Endothelial cell of umbilical vein (primary cell): ENCODE measurements around the gene SYNPO2. TPM values are rescaled to one million over a fixed set of nuclear protein-coding genes. Genes with fewer than 3 reads are reported as not detected.

Experiments
- BruUV-seq: library from RNA; stranded (reverse); fragments of 400-500 nt; replicated peaks from 2 replicates; lab custom pipeline; 2021; lab: Mats Ljungman, UMichigan
- CTCF ChIA-PET: fragments of 300-600, 350-600 bp; sonication (Branson Sonifier 250); formaldehyde crosslinking; loops from one replicate; lab custom pipeline; 2021; ENCODE audit warnings: antibody characterized with exemption, inconsistent platforms; lab: Charles Lee
- POLR2A ChIA-PET: fragments of 300-600, 350-600 bp; sonication (Branson Sonifier 250); formaldehyde crosslinking; loops from one replicate; lab custom pipeline; 2021; ENCODE audit warnings: antibody characterized with exemption, inconsistent platforms; lab: Charles Lee
- DNase-seq: peaks from one replicate; pipeline ENCODE4 v3.0.0-alpha.2; 2011; ENCODE audit warnings: low read depth, low spot score
- FAIRE-seq: peaks from 2 replicates; lab custom pipeline; 2011; peaks lifted over from hg19 to GRCh38; lab: Jason Lieb, UNC
- H2AFZ ChIP-seq: 2 replicates; pipeline ENCODE4 v1.6.0; 2012; ENCODE audit warnings: low read depth, low read length, control low read depth, inconsistent platforms
- H3K27ac ChIP-seq: 2 replicates; pipeline ENCODE4 v1.5.1; 2011; ENCODE audit warnings: low read depth, mild to moderate bottlenecking, control low read depth, low read length, moderate library complexity; ENCODE audit not compliant: insufficient read depth
- H3K27me3 ChIP-seq, 2 experiments: 2 replicates each; pipeline versions ENCODE4 v1.6.0 to v1.6.1; 2011; ENCODE audit warnings: low read length in 2 of 2, mixed read lengths in 1 of 2; ENCODE audit not compliant: control insufficient read depth in 2 of 2, insufficient read depth in 2 of 2
- H3K36me3 ChIP-seq, 2 experiments: 2 replicates in 1 of 2; 3 replicates in 1 of 2; pipeline ENCODE4 v1.5.1; 2011; ENCODE audit warnings: low read length in 2 of 2, mild to moderate bottlenecking in 1 of 2, moderate library complexity in 1 of 2; ENCODE audit not compliant: control insufficient read depth in 2 of 2, insufficient read depth in 2 of 2; ENCODE audit errors: extremely low read depth in 1 of 2
- H3K4me1 ChIP-seq: 3 replicates; pipeline ENCODE4 v1.5.1; 2011; ENCODE audit warnings: mild to moderate bottlenecking, low read length; ENCODE audit not compliant: control insufficient read depth, insufficient read depth; ENCODE audit errors: extremely low read depth
- H3K4me2 ChIP-seq: 2 replicates; pipeline ENCODE4 v1.6.1; 2011; ENCODE audit warnings: low read length, control low read depth, mixed read lengths; ENCODE audit not compliant: insufficient read depth
- H3K4me3 ChIP-seq, 3 experiments: fragments of 200-600 bp in 1 of 3; sonication (generic), shearing (Covaris generic) in 1 of 3; replicated peaks in 1 of 3; 2 replicates each; pipeline ENCODE4 v1.5.1; 2011 to 2016; ENCODE audit warnings: control low read depth in 3 of 3, low read length in 3 of 3, mild to moderate bottlenecking in 2 of 3, inconsistent platforms in 1 of 3, low read depth in 1 of 3, moderate library complexity in 1 of 3; ENCODE audit not compliant: insufficient read depth in 1 of 3
- H3K79me2 ChIP-seq: 2 replicates; pipeline ENCODE4 v1.6.0; 2012; ENCODE audit warnings: low read length, inconsistent platforms; ENCODE audit not compliant: control insufficient read depth, insufficient read depth
- H3K9ac ChIP-seq: replicated peaks from 2 replicates; pipeline ENCODE3; 2011; ENCODE audit warnings: low read length, control low read depth; ENCODE audit not compliant: insufficient read depth; ENCODE audit errors: extremely low read depth
- H3K9me1 ChIP-seq: replicated peaks from 3 replicates; pipeline ENCODE4 v1.6.0; 2011; ENCODE audit warnings: mild to moderate bottlenecking, low read length; ENCODE audit not compliant: control insufficient read depth, insufficient read depth; ENCODE audit errors: extremely low read depth
- H3K9me3 ChIP-seq: replicated peaks from 2 replicates; pipeline ENCODE4 v1.5.1; 2012; ENCODE audit warnings: low read length, inconsistent platforms; ENCODE audit not compliant: control insufficient read depth, insufficient read depth
- H4K20me1 ChIP-seq: replicated peaks from 2 replicates; pipeline ENCODE3; 2011; ENCODE audit warnings: mild to moderate bottlenecking, low read length; ENCODE audit not compliant: control insufficient read depth, insufficient read depth; ENCODE audit errors: extremely low read depth
- FOS ChIP-seq: IDR thresholded peaks from 2 replicates; pipeline ENCODE4 v1.6.1; 2011; ENCODE audit warnings: mild to moderate bottlenecking, low read length, moderate library complexity, borderline replicate concordance; ENCODE audit not compliant: insufficient read depth
- GATA2 ChIP-seq: IDR thresholded peaks from 2 replicates; pipeline ENCODE4 v1.7.0; 2011; ENCODE audit warnings: low read depth, mild to moderate bottlenecking, moderate library complexity, mixed read lengths, low read length; ENCODE audit not compliant: insufficient read length, insufficient read depth
- MYC ChIP-seq: IDR thresholded peaks from one replicate; pipeline ENCODE4 v1.6.1; 2011; ENCODE audit warnings: mild to moderate bottlenecking, low read depth, low read length
- dilution Hi-C: fragments of 300-500 bp; cut with MboI; formaldehyde crosslinking; loops from one replicate; pipeline ENCODE4 v1.15.0; 2019; ENCODE audit warnings: low sequenced_read_pairs; ENCODE audit not compliant: extremely low pct_ligation_motif_present
- intact Hi-C: fragments of 100-400 bp; cut with micrococcal nuclease; formaldehyde crosslinking; loops from one replicate; pipeline ENCODE4 v1.10.0; 2022
- polyA plus RNA-seq, 4 experiments: library from polyadenylated mRNA; depleted of rRNA in 3 of 4; stranded (reverse) in 3 of 4; unstranded in 1 of 4; fragments of >200 nt; gene quantifications; 2 replicates each; pipeline versions ENCODE4 v1.2.1 to v1.2.3, GENCODE V29; 2011 to 2012; ENCODE audit warnings: missing spikeins in 1 of 4
- total RNA-seq: library from RNA; stranded (reverse); gene quantifications from 2 replicates; pipeline ENCODE4 v1.2.3, GENCODE V29; 2021
- TF ChIP-seq, protein P1 (sequence below), 2 donors: IDR thresholded peaks; 1 replicate in 1 of 2; 2 replicates in 1 of 2; pipeline ENCODE4 v1.5.1; 2011; ENCODE audit warnings: low read length in 2 of 2, mild to moderate bottlenecking in 2 of 2, moderate library complexity in 2 of 2, control low read depth in 1 of 2, inconsistent platforms in 1 of 2, low read depth in 1 of 2; ENCODE audit not compliant: insufficient read depth in 1 of 2; ENCODE audit errors: extremely low read depth in 1 of 2

SYNPO2 gene
- total and polyA plus RNA-seq, 2 donors (not counting 3 experiments of a cell fraction or from before 2014, with no cell fraction given), result 0.06 to 0.13 TPM

DNA sequence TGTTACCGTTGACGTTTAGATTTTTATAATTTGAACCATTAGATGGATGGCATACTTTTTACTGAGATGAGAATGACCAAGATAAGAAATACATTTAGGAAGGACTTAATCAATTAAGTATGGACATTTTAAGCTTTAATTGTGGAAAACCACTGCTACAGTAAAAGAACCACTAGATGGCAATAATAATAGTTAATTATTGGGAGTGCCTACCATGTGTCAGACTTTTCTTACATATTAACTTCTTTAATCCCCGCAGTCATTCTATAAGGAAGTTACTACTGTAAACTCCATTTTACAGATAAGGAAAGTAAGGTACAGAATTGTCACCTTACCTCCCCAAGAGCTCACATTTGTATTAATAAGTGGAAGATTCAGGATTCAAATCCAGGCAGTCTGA, 198.5 kb downstream of the SYNPO2 start:
- BruUV-seq, result no TSS peak
- no peaks in the 10 kb centered on the region for H3K9me1 ChIP-seq
- H4K20me1 ChIP-seq, result no peaks in the 10 kb centered on the region
- no peak overlapping the region for H3K4me2 ChIP-seq
- no peaks in the 10 kb centered on the region for H3K9me3 ChIP-seq
- no peak overlapping the region for H3K27ac ChIP-seq
- H2AFZ ChIP-seq, result peak overlapping the region; percentile 46
- TF ChIP-seq, protein P1, sequence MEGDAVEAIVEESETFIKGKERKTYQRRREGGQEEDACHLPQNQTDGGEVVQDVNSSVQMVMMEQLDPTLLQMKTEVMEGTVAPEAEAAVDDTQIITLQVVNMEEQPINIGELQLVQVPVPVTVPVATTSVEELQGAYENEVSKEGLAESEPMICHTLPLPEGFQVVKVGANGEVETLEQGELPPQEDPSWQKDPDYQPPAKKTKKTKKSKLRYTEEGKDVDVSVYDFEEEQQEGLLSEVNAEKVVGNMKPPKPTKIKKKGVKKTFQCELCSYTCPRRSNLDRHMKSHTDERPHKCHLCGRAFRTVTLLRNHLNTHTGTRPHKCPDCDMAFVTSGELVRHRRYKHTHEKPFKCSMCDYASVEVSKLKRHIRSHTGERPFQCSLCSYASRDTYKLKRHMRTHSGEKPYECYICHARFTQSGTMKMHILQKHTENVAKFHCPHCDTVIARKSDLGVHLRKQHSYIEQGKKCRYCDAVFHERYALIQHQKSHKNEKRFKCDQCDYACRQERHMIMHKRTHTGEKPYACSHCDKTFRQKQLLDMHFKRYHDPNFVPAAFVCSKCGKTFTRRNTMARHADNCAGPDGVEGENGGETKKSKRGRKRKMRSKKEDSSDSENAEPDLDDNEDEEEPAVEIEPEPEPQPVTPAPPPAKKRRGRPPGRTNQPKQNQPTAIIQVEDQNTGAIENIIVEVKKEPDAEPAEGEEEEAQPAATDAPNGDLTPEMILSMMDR (IDR thresholded peaks at IDR 0.05; ENCODE audit: extremely low read depth in 1 of 2, insufficient read depth in 1 of 2, low read depth in 1 of 2, low read length in 2 of 2), result peak; percentile 14 to 22
- no peak for TF ChIP-seq MYC
- H3K4me1 ChIP-seq, result no peaks in the 10 kb centered on the region
- H3K9ac ChIP-seq, result no peak overlapping the region
- ChIA-PET POLR2A (interaction anchor here (1.2 kb wide), 1 partner anchor 125 kb away, joined by 8 read pairs; the partner anchor contains the start of gene USP53), CTCF (interaction anchor here (0.6 to 2.3 kb wide), 43 partner anchors 10 to 219 kb away, joined by 3 to 52 read pairs (median 5); partner anchors contain the start of genes MYOZ2 and USP53)
- H3K4me3 ChIP-seq, result no peak overlapping the region
- H3K36me3 ChIP-seq, result no peaks in the 10 kb centered on the region
- FAIRE-seq, result peak; percentile 64
- dilution Hi-C loops, result no loop called here
- H3K27me3 ChIP-seq, result no peaks in the 10 kb centered on the region
- intact Hi-C loops, result loop anchor here (1.0 kb wide), 2 partner anchors 125 to 199 kb away; partner anchors contain the start of gene USP53
- no peaks in the 10 kb centered on the region for H3K79me2 ChIP-seq
- peak; percentile 53 for DNase-seq

DNA sequence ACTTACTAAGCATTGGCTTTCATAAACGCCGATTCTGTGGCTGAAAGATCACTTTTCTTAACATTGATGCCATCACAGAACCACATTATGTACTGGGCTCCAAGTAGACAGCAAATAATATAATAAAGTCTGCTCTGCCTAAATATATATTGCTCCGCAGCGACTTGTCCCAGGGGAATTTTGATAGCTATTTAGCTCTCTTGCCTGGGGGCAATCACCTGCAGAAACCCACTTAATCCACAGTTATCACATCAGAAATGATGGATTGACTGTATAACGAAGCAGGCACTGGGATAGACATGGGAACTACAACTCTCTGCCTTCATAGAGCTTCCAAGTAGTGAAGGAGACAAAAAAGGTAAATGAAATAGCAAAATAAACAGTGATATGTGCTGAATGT, 199.0 kb downstream of the SYNPO2 start:
- BruUV-seq, result no TSS peak
- ChIA-PET CTCF (interaction anchor here (1.0 to 2.3 kb wide), 23 partner anchors 15 to 219 kb away, joined by 3 to 52 read pairs (median 6); partner anchors contain the start of genes MYOZ2 and USP53), POLR2A (interaction anchor here (1.2 kb wide), 1 partner anchor 125 kb away, joined by 8 read pairs; the partner anchor contains the start of gene USP53)
- Histone ChIP-seq H3K4me1 (no peaks in the 10 kb centered on the region), H3K9me1 (no peaks in the 10 kb centered on the region), H2AFZ (peak overlapping the region; percentile 46), H3K4me3 (no peak overlapping the region), H3K27ac (no peak overlapping the region), H3K9me3 (no peaks in the 10 kb centered on the region), H3K36me3 (no peaks in the 10 kb centered on the region), H3K27me3 (no peaks in the 10 kb centered on the region), H3K9ac (no peak overlapping the region), H3K4me2 (no peak overlapping the region), H3K79me2 (no peaks in the 10 kb centered on the region), H4K20me1 (no peaks in the 10 kb centered on the region)
- intact Hi-C loops (loop anchor here (1.0 kb wide), 2 partner anchors 125 to 199 kb away; partner anchors contain the start of gene USP53), dilution Hi-C loops (no loop called here)
- FAIRE-seq (no peak), DNase-seq (no peak)
- TF ChIP-seq GATA2, result no peak
- no peak for TF ChIP-seq FOS
